ENCODE results near the gene HORMAD2.
"Not testable (repeated sequence)": the region's sequence is repeated elsewhere in the genome, so short reads cannot be mapped to it uniquely, and the experiment has no call there.

The HORMAD2 gene

GRCh38 chr22:30057375-30057774 is 22.9 kb upstream of the HORMAD2 start:
- no peak for DNase-seq

- not testable (repeated sequence) for DNase-seq
Observed at GRCh38 chr22:30059346-30060020, 20.8 kb upstream of the HORMAD2 start.

GRCh38 chr22:30061094-30061493 is 19.2 kb upstream of the HORMAD2 start:
- DNase-seq: not testable (repeated sequence)

GRCh38 chr22:30062259-30062658 is 18.0 kb upstream of the HORMAD2 start:
- DNase-seq: no peak

- no peak for DNase-seq
Observed at GRCh38 chr22:30062950-30063349, 17.3 kb upstream of the HORMAD2 start.

- DNase-seq: no peak
Observed at GRCh38 chr22:30064172-30064571, 16.1 kb upstream of the HORMAD2 start.

GRCh38 chr22:30073743-30074142 is 6.5 kb upstream of the HORMAD2 start:
- DNase-seq: no peak

- DNase-seq: no peak
Observed at GRCh38 chr22:30074147-30074546, 6.1 kb upstream of the HORMAD2 start.

- DNase-seq: no peak
Observed at GRCh38 chr22:30074994-30075393, 5.3 kb upstream of the HORMAD2 start.

- no peak for DNase-seq
Observed at GRCh38 chr22:30077279-30077880, 2.9 kb upstream of the HORMAD2 start.

- DNase-seq: peak; percentile 8
Observed at GRCh38 chr22:30078320-30079311, 1.6 kb upstream of the HORMAD2 start.

- no peak for DNase-seq
Observed at GRCh38 chr22:30080805-30081204, 541 bp downstream of the HORMAD2 start.

GRCh38 chr22:30086496-30086895 is 6.2 kb downstream of the HORMAD2 start:
- DNase-seq: no peak

- DNase-seq: not testable (repeated sequence)
Observed at GRCh38 chr22:30087037-30087436, 6.8 kb downstream of the HORMAD2 start.

- DNase-seq: no peak
Observed at GRCh38 chr22:30087611-30088010, 7.3 kb downstream of the HORMAD2 start.

GRCh38 chr22:30088468-30088867 is 8.2 kb downstream of the HORMAD2 start:
- no peak for DNase-seq

- DNase-seq: no peak
Observed at GRCh38 chr22:30089655-30089974, 9.4 kb downstream of the HORMAD2 start.

GRCh38 chr22:30092686-30093085 is 12.4 kb downstream of the HORMAD2 start:
- DNase-seq: no peak

- no peak for DNase-seq
Observed at GRCh38 chr22:30094804-30095203, 14.5 kb downstream of the HORMAD2 start.

GRCh38 chr22:30097861-30098260 is 17.6 kb downstream of the HORMAD2 start:
- DNase-seq: no peak

GRCh38 chr22:30100770-30101169 is 20.5 kb downstream of the HORMAD2 start:
- DNase-seq: not testable (repeated sequence)

GRCh38 chr22:30104501-30105156 is 24.4 kb downstream of the HORMAD2 start:
- DNase-seq: no peak

- no peak for DNase-seq
Observed at GRCh38 chr22:30105483-30105882, 25.2 kb downstream of the HORMAD2 start.

Data from activated CD4-positive, alpha-beta T cell treated with anti-CD3 and anti-CD28 coated beads, Interleukin-2, amount 50 U/mL, for 1 hour (primary cell).